ENCODE data around the gene PDPR. TPM values are rescaled to one million over a fixed set of nuclear protein-coding genes. Genes with fewer than 3 reads are reported as not detected.
"Not testable (repeated sequence)": the region's sequence is repeated elsewhere in the genome, so short reads cannot be mapped to it uniquely, and the experiment has no call there.

Gene PDPR
- total RNA-seq, 2 donors from 2014 or later = 17.2 to 50.4 TPM

GRCh38 chr16:70151941-70152509, 37.9 kb downstream of the PDPR start:
- Histone ChIP-seq H3K36me3 (peaks cover 8 to 48% of the 10 kb centered on the region in 2 donors), H3K27ac (peak overlapping the region; percentile 18 to 45), H3K9me3 (no peaks in the 10 kb centered on the region), H3K27me3 (replicated peaks; ENCODE audit: insufficient read depth) (no peaks in the 10 kb centered on the region), H3K4me1 (replicated peaks) (no peaks in the 10 kb centered on the region), H3K4me3 (no peak overlapping the region)
- DNase-seq (ENCODE audit: low spot score) = no peak
- intact Hi-C loops (cut with DNase I) = no loop called here
- 88% methylated on average over 17 of the region's 17 CpGs for WGBS
- no peak for TF ChIP-seq CTCF (IDR thresholded peaks at IDR 0.05)
- no peak for TF ChIP-seq POLR2AphosphoS5 (IDR thresholded peaks at IDR 0.05)
- no peak for TF ChIP-seq POLR2A (IDR thresholded peaks at IDR 0.05)

- intact Hi-C loops (cut with DNase I) = no loop called here
- Histone ChIP-seq H3K27ac (peak overlapping the region; percentile 18 to 45), H3K4me1 (replicated peaks) (no peaks in the 10 kb centered on the region), H3K4me3 (no peak overlapping the region), H3K9me3 (no peaks in the 10 kb centered on the region), H3K36me3 (peaks cover 9 to 55% of the 10 kb centered on the region in 2 donors), H3K27me3 (replicated peaks; ENCODE audit: insufficient read depth) (no peaks in the 10 kb centered on the region)
- TF ChIP-seq POLR2A (IDR thresholded peaks at IDR 0.05) (no peak), POLR2AphosphoS5 (IDR thresholded peaks at IDR 0.05) (peak; percentile 35)
- WGBS = 78% methylated on average over 13 of the region's 13 CpGs
- DNase-seq (ENCODE audit: low spot score) = no peak
These were observed 38.6 kb downstream of the PDPR start for GRCh38 chr16:70152578-70153302.

GRCh38 chr16:70154736-70155135, 40.6 kb downstream of the PDPR start:
- H3K4me3 ChIP-seq; H3K4me1 ChIP-seq (replicated peaks); H3K9me3 ChIP-seq; H3K27me3 ChIP-seq (replicated peaks; ENCODE audit: insufficient read depth); H3K27ac ChIP-seq; intact Hi-C loops (cut with DNase I); DNase-seq (ENCODE audit: low spot score): not testable (repeated sequence)
- WGBS = 98% methylated on average over 10 of the region's 10 CpGs
- peaks cover 6 to 57% of the 10 kb centered on the region in 2 donors for H3K36me3 ChIP-seq

GRCh38 chr16:70156207-70156978, 42.3 kb downstream of the PDPR start:
- WGBS = 93% methylated on average over 29 of the region's 29 CpGs
- H3K4me3 ChIP-seq = no peak overlapping the region
- intact Hi-C loops (cut with DNase I) = no loop called here
- no peaks in the 10 kb centered on the region for H3K27me3 ChIP-seq (replicated peaks; ENCODE audit: insufficient read depth)
- TF ChIP-seq POLR2AphosphoS5 (IDR thresholded peaks at IDR 0.05) = no peak
- TF ChIP-seq POLR2A (IDR thresholded peaks at IDR 0.05) = no peak
- TF ChIP-seq CTCF (IDR thresholded peaks at IDR 0.05) = no peak
- no peak overlapping the region for H3K27ac ChIP-seq
- no peaks in the 10 kb centered on the region for H3K9me3 ChIP-seq
- no peaks in the 10 kb centered on the region for H3K4me1 ChIP-seq (replicated peaks)
- peak; percentile 3 for DNase-seq (ENCODE audit: low spot score)
- peaks cover 6 to 59% of the 10 kb centered on the region in 2 donors for H3K36me3 ChIP-seq

GRCh38 chr16:70157105-70157476, 43.0 kb downstream of the PDPR start:
- intact Hi-C loops (cut with DNase I) = no loop called here
- peak; percentile 4 for DNase-seq (ENCODE audit: low spot score)
- 80% methylated on average over 11 of the region's 11 CpGs for WGBS
- Histone ChIP-seq H3K4me1 (replicated peaks) (no peaks in the 10 kb centered on the region), H3K27ac (no peak overlapping the region), H3K4me3 (no peak overlapping the region), H3K9me3 (no peaks in the 10 kb centered on the region), H3K36me3 (peaks cover 6 to 53% of the 10 kb centered on the region in 2 donors), H3K27me3 (replicated peaks; ENCODE audit: insufficient read depth) (no peaks in the 10 kb centered on the region)
- no peak for TF ChIP-seq POLR2AphosphoS5 (IDR thresholded peaks at IDR 0.05)
- no peak for TF ChIP-seq CTCF (IDR thresholded peaks at IDR 0.05)
- TF ChIP-seq POLR2A (IDR thresholded peaks at IDR 0.05) = no peak
